Left lung (tissue), 10 donors: ENCODE results near the gene GLS. TPM values are rescaled to one million over a fixed set of nuclear protein-coding genes. Genes with fewer than 3 reads are reported as not detected.
A peak's percentile ranks its signal among the peaks of the same experiment; 100 is the strongest.

Experiments
- ATAC-seq: fragments of 200-7000 bp; cut with Tn5 transposase; one replicate; pipeline ENCODE4 v1.9.1; 2020; ENCODE audit warnings: moderate library complexity
- DNase-seq, 4 donors: peaks; one replicate each; pipeline ENCODE4 v3.0.0-alpha.2; 2013 to 2020
- H3K27ac ChIP-seq, 2 donors: fragments of 200-600 bp; sonication (generic) in 1 of 2; one replicate each; pipeline versions ENCODE4 v1.5.0 to v1.8.0; 2020 to 2021
- H3K27me3 ChIP-seq, 2 donors: fragments of 200-600 bp; sonication (generic) in 1 of 2; one replicate each; pipeline versions ENCODE4 v1.5.0 to v1.8.0; 2020 to 2021
- H3K36me3 ChIP-seq, 2 donors: fragments of 200-600 bp; sonication (generic) in 1 of 2; one replicate each; pipeline versions ENCODE4 v1.5.0 to v1.8.0; 2020 to 2021
- H3K4me1 ChIP-seq, 2 donors: fragments of 200-600 bp; one replicate each; pipeline ENCODE4 v1.8.0; 2021
- H3K4me3 ChIP-seq, 2 donors: fragments of 200-600 bp; sonication (generic) in 1 of 2; one replicate each; pipeline versions ENCODE4 v1.5.0 to v1.8.0; 2020 to 2021; ENCODE audit warnings: mild to moderate bottlenecking in 1 of 2
- H3K9me3 ChIP-seq, 2 donors: fragments of 200-600 bp; sonication (generic) in 1 of 2; one replicate each; pipeline versions ENCODE4 v1.5.0 to v1.8.0; 2020 to 2021
- intact Hi-C, 2 donors: fragments of 100-400 bp; cut with DNase I; formaldehyde crosslinking; loops; one replicate each; pipeline versions ENCODE4 v1.11.2 to v1.14.2; 2022
- polyA plus RNA-seq, 6 donors: library from polyadenylated mRNA; unstranded; fragments of 120-200 nt; gene quantifications; one replicate each; pipeline ENCODE4 v1.2.1, GENCODE V29; 2013; ENCODE audit not compliant: insufficient read length in 6 of 6
- total RNA-seq, 2 donors: library from RNA; stranded (reverse); fragmentation: NEBNext Ultra II Directional; extraction: Animal tissue kit (Norgen Biotek cat#: 25700); gene quantifications; one replicate each; pipeline ENCODE4 v1.2.1, GENCODE V29; 2021
- TF ChIP-seq, protein P1 (sequence below), 2 donors: fragments of 200-600 bp; sonication (generic) in 1 of 2; IDR thresholded peaks; one replicate each; pipeline versions ENCODE4 v1.5.0 to v1.8.0; 2021; ENCODE audit warnings: antibody characterized with exemption in 2 of 2
- donor health status: DM: no; HTN: yes; CAD: no.
- donor health status: DM: no; HTN: no; CAD: no.

Gene GLS
- total and polyA plus RNA-seq, 8 donors, result 114 to 346 (median 123) TPM

DNA sequence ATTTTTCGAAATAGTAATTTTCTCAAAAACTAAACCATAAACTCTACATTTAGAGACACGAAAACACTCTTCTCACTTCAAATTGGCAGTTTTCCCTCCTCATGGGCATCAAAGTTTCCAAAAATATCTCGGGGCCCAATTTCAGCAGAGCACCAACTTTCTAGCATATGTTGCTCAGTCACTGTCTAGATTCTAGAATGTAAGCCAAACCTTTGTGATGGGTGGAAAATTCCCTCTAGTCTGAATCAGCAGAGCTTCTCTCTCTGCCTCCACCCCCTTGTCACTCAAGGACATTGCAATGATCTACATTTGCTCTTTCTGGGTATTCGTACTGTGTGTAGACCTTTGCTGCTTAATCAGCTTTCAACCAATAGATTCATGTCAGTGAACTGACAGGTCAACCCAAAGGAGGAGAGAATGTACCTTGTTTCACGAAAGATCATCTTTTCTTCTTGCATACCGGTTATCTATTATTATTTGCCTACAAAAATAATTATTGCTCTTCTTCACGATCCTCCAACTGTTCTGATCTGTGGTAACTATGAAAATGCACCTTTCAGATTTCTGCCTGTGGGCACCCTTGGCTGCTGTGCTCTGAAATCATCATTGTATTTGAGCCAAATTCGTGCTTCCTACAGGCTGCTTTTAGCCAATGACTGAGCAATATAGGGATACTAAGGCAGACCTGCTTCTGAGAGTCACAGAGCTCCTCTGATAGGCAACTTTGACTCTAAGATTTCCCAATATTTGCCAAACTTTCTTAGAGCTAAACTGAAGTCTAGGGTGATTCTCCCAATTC lies 38.7 kb upstream of the GLS start:
- H3K4me3 ChIP-seq, result no peak overlapping the region
- no peaks in the 10 kb centered on the region for H3K27me3 ChIP-seq
- DNase-seq (no peak), ATAC-seq (no peak)
- no peaks in the 10 kb centered on the region for H3K9me3 ChIP-seq
- H3K4me1 ChIP-seq, result peaks cover 0 to 5% of the 10 kb centered on the region in 2 donors
- TF ChIP-seq, protein P1, sequence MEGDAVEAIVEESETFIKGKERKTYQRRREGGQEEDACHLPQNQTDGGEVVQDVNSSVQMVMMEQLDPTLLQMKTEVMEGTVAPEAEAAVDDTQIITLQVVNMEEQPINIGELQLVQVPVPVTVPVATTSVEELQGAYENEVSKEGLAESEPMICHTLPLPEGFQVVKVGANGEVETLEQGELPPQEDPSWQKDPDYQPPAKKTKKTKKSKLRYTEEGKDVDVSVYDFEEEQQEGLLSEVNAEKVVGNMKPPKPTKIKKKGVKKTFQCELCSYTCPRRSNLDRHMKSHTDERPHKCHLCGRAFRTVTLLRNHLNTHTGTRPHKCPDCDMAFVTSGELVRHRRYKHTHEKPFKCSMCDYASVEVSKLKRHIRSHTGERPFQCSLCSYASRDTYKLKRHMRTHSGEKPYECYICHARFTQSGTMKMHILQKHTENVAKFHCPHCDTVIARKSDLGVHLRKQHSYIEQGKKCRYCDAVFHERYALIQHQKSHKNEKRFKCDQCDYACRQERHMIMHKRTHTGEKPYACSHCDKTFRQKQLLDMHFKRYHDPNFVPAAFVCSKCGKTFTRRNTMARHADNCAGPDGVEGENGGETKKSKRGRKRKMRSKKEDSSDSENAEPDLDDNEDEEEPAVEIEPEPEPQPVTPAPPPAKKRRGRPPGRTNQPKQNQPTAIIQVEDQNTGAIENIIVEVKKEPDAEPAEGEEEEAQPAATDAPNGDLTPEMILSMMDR (IDR thresholded peaks at IDR 0.05), result no peak
- no peaks in the 10 kb centered on the region for H3K36me3 ChIP-seq
- intact Hi-C loops, result no loop called here
- no peak overlapping the region for H3K27ac ChIP-seq

DNA sequence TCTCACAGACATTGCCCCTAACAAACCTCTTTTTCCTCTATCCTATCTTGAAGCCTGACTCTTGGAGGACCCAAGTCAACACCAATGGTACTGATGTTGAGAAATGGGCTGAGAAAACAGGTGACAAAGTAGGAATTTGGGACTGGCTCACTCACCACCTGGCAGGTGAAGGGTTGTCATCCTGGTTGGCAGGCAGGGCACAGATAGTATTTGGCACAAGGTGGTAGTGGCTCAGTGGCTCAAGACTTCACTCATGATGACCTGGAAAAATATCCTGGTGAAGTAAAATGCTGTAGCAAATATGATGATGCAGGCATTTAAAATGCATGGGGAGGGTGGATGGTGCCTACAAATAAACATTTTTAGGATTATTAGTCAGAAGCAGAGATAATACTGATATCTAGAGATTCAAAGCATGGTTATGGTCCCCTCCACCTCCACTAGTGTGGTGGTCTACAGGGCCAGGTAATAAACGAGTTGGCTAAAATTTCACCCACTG lies 38.0 kb upstream of the GLS start:
- intact Hi-C loops, result no loop called here
- ATAC-seq (no peak), DNase-seq (no peak)
- no peak overlapping the region for H3K4me3 ChIP-seq
- no peaks in the 10 kb centered on the region for H3K36me3 ChIP-seq
- TF ChIP-seq, protein P1 (IDR thresholded peaks at IDR 0.05), result no peak
- H3K9me3 ChIP-seq, result no peaks in the 10 kb centered on the region
- H3K27me3 ChIP-seq, result no peaks in the 10 kb centered on the region
- no peak overlapping the region for H3K27ac ChIP-seq
- H3K4me1 ChIP-seq, result peaks cover 0 to 5% of the 10 kb centered on the region in 2 donors

DNA sequence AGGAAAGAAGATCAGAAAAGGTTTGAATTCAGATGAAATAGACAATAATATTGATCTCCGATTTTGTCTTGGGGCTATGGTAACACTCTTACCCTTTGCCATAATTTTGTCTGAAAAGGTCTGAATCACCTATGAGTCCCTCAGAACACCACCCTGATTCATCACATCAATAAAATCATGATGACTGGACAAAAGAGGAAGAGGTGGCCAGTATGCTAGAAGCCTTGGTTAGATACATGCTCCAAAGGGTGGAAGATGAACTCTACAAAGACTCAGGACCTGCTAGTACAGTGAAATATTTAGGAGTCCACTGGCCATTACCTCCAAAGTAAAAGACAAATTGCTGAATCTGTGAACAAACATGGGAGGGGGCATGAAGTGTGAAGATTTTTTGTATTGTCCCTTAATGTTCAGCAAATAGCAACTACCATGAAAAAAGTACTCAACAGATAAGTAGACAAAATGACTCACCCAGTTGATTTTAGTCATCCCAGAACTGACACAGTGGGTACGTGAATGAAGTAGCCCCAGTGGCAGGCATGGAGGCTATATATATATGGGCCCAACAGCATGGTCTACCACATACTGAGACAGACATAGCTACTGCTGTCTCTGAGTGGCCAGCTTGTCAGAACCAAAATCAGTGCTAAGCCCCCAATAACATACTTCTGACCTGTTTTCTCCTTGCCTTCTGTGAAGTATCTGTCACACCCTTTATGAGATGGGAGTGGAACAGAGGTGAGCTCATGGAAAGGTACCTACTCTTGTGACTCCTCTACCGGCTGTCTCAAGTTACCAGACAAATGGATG lies 36.5 kb upstream of the GLS start:
- H3K27me3 ChIP-seq, result no peaks in the 10 kb centered on the region
- H3K36me3 ChIP-seq, result no peaks in the 10 kb centered on the region
- ATAC-seq (peak; percentile 39), DNase-seq (no peak)
- no peak overlapping the region for H3K27ac ChIP-seq
- intact Hi-C loops, result no loop called here
- no peaks in the 10 kb centered on the region for H3K9me3 ChIP-seq
- peaks cover 5% of the 10 kb centered on the region in 2 donors for H3K4me1 ChIP-seq
- TF ChIP-seq, protein P1 (IDR thresholded peaks at IDR 0.05), result no peak
- no peak overlapping the region for H3K4me3 ChIP-seq

DNA sequence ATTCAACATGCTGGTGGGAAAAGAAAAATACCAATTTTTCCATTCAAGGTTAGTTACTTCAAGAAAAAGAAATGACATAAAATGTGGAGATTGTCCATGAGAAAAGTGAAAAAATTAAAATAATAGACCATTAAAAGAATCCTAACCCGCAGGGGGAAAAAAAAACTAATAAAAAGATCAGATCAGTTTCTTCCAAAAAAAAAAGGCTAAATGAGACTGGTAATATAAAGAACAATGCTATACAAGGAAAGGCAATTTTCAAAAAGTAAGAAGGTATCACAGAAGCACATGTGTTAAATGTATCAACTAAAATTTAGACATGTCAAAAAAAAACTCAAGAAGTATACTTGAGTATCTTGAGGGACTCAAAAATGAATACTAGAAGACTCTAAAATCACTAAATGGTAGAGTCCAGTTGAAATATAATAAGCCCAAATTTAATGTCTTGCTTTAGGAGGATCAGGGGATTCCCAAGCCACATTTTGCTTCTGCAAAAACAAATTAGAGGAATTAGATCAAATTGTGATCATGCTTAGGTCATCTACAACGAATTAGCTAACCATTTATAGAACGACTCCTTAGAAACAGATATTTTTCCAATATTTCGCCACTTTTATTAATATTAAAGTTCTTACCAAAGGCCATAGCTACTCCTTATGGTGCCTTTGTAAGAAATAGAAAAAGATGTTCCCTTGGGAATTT lies 35.8 kb upstream of the GLS start:
- no peaks in the 10 kb centered on the region for H3K36me3 ChIP-seq
- TF ChIP-seq, protein P1 (IDR thresholded peaks at IDR 0.05), result no peak
- intact Hi-C loops, result no loop called here
- ATAC-seq (no peak), DNase-seq (no peak)
- H3K9me3 ChIP-seq, result no peaks in the 10 kb centered on the region
- H3K4me1 ChIP-seq, result peaks cover 5% of the 10 kb centered on the region in 2 donors
- no peaks in the 10 kb centered on the region for H3K27me3 ChIP-seq
- H3K27ac ChIP-seq, result no peak overlapping the region
- H3K4me3 ChIP-seq, result no peak overlapping the region
